HepG2 (cell line): ENCODE data around the gene CCT3. TPM values are rescaled to one million over a fixed set of nuclear protein-coding genes. Genes with fewer than 3 reads are reported as not detected.

ENCODE experiments used
- BHLHE40 ChIP-seq: IDR thresholded peaks from 2 replicates; pipeline ENCODE4 v1.6.1; 2011; ENCODE audit warnings: low read length, improper control_type of control experiment
- CHD4 ChIP-seq: fragments of 200-600 bp; sonication (generic); IDR thresholded peaks from 2 replicates; pipeline ENCODE4 v1.7.0; 2017; ENCODE audit warnings: mild to moderate bottlenecking, low read length, borderline replicate concordance
- CREM ChIP-seq, 2 experiments: sonication (generic) in 1 of 2; formaldehyde crosslinking in 1 of 2; IDR thresholded peaks; 2 replicates each; pipeline versions ENCODE4 v1.4.0 to v1.6.1; 2016 to 2020; ENCODE audit warnings: antibody characterized with exemption in 1 of 2, mild to moderate bottlenecking in 1 of 2, missing genetic modification reagents in 1 of 2
- HNF4A ChIP-seq: sonication (generic); formaldehyde crosslinking; IDR thresholded peaks from 2 replicates; pipeline ENCODE4 v1.4.0; 2020; ENCODE audit warnings: missing genetic modification reagents
- KDM4B ChIP-seq: sonication (generic); formaldehyde crosslinking; IDR thresholded peaks from 2 replicates; pipeline ENCODE4 v1.4.0; 2020; ENCODE audit warnings: missing genetic modification reagents
- REXO4 ChIP-seq: sonication (generic); formaldehyde crosslinking; IDR thresholded peaks from 2 replicates; pipeline ENCODE4 v1.8.0; 2022; ENCODE audit warnings: missing genetic modification reagents, mild to moderate bottlenecking, borderline replicate concordance
- RXRA ChIP-seq: sonication (generic); formaldehyde crosslinking; IDR thresholded peaks from 2 replicates; pipeline ENCODE4 v1.5.1; 2020; ENCODE audit warnings: missing genetic modification reagents
- SSRP1 ChIP-seq: IDR thresholded peaks from 2 replicates; pipeline ENCODE4 v1.6.1; 2016; ENCODE audit warnings: control low read depth
- ZNF121 ChIP-seq: sonication (generic); formaldehyde crosslinking; IDR thresholded peaks from 2 replicates; pipeline ENCODE4 v1.5.0; 2020; ENCODE audit warnings: mild to moderate bottlenecking, missing genetic modification reagents
- ZNF431 ChIP-seq: sonication (generic); formaldehyde crosslinking; IDR thresholded peaks from 2 replicates; pipeline ENCODE4 v1.9.0; 2022; ENCODE audit warnings: missing genetic modification reagents, low read depth, mild to moderate bottlenecking, borderline replicate concordance
- ZNF446 ChIP-seq: sonication (generic); formaldehyde crosslinking; IDR thresholded peaks from 2 replicates; pipeline ENCODE4 v1.5.0; 2020; ENCODE audit warnings: mild to moderate bottlenecking, missing genetic modification reagents
- ZNF501 ChIP-seq: sonication (generic); formaldehyde crosslinking; IDR thresholded peaks from 2 replicates; pipeline ENCODE4 v1.5.1; 2020; ENCODE audit warnings: mild to moderate bottlenecking, moderate library complexity, missing genetic modification reagents
- ZNF747 ChIP-seq: sonication (generic); formaldehyde crosslinking; IDR thresholded peaks from 2 replicates; pipeline ENCODE4 v1.8.1; 2023; ENCODE audit warnings: missing genetic modification reagents, mild to moderate bottlenecking, borderline replicate concordance
- ZNF761 ChIP-seq: sonication (generic); formaldehyde crosslinking; conservative IDR thresholded peaks from 2 replicates; pipeline ENCODE4 v1.4.0; 2020; ENCODE audit warnings: mild to moderate bottlenecking, missing genetic modification reagents
- polyA plus RNA-seq, 8 experiments: library from polyadenylated mRNA; depleted of rRNA in 3 of 8; stranded (reverse) in 7 of 8; unstranded in 1 of 8; fragments of >200 nt; fragmentation: Illumina TruSeq in 4 of 8; extraction: Trizol in 4 of 8; gene quantifications; 2 replicates each; pipeline versions ENCODE4 v1.2.1 to v1.2.3, GENCODE V29; 2011 to 2016; ENCODE audit warnings: low read depth in 4 of 8, missing spikeins in 1 of 8, mixed read lengths in 1 of 8; ENCODE audit not compliant: insufficient read depth in 1 of 8
- total RNA-seq, 5 experiments: library from RNA; depleted of rRNA; stranded (reverse); fragments of >200 nt; fragmentation: Illumina TruSeq; extraction: Trizol; gene quantifications; 2 replicates each; pipeline ENCODE4 v1.2.3, GENCODE V29; 2016; ENCODE audit warnings: low read depth in 1 of 5
- TF ChIP-seq, protein P1 (sequence below): sonication (generic); formaldehyde crosslinking; conservative IDR thresholded peaks from 2 replicates; pipeline ENCODE4 v1.4.0; 2020; ENCODE audit warnings: missing genetic modification reagents
- TF ChIP-seq, protein P2 (sequence below): sonication (generic); formaldehyde crosslinking; IDR thresholded peaks from 2 replicates; pipeline ENCODE4 v1.8.1; 2022; ENCODE audit warnings: low read depth, mild to moderate bottlenecking, missing genetic modification reagents
- TF ChIP-seq, protein P3 (sequence below): IDR thresholded peaks from 2 replicates; pipeline ENCODE4 v1.6.1; 2016
- TF ChIP-seq, protein P4 (sequence below): sonication (generic); formaldehyde crosslinking; IDR thresholded peaks from 2 replicates; pipeline ENCODE4 v1.5.0; 2020; ENCODE audit warnings: missing genetic modification reagents

CCT3 gene
- total and polyA plus RNA-seq, 2 of the 13 experiments (the other 11 are each of a cell fraction or from before 2014, with no cell fraction given) = 319 to 615 TPM

DNA sequence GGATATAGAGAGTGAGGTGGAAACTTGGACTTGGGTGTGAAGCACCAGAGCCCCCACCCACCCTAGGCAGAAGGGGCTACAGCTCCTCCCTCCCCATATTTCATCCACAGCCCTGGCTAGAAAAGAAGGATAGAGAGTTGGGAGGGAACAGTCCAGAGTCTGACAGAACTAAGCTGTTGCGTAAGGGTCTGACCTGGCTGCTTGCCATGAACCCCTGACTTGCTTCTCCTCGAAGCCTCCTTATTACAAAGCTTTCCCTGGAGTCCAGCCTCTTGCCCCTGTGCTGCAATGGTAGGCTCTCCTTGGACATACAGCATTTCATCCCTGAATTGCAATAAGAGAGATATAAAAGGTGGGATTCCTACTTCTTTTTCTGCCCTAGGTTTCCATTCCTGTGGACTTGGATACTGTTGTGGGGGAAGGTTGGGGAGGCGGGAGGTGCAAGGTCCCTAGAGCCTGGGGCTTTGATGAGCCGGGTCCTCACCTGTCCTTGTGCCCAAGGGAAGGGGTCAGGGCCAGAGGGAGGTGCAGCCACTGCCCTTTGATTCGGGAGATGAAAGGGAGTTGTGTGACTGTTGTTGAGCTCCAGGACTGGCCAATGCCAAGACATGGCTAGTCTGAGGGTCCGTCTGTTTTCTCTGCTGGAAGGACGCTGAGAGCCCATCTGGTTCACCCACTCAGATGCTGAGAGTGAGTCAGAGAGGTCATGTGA, 33.6 kb upstream of the CCT3 start (continued):
- peak; percentile 100 for TF ChIP-seq RXRA (CRISPR knock-in tag)
- no peak; the same call in 1 of the 2 replicates for TF ChIP-seq ZNF446
- TF ChIP-seq, protein P1, sequence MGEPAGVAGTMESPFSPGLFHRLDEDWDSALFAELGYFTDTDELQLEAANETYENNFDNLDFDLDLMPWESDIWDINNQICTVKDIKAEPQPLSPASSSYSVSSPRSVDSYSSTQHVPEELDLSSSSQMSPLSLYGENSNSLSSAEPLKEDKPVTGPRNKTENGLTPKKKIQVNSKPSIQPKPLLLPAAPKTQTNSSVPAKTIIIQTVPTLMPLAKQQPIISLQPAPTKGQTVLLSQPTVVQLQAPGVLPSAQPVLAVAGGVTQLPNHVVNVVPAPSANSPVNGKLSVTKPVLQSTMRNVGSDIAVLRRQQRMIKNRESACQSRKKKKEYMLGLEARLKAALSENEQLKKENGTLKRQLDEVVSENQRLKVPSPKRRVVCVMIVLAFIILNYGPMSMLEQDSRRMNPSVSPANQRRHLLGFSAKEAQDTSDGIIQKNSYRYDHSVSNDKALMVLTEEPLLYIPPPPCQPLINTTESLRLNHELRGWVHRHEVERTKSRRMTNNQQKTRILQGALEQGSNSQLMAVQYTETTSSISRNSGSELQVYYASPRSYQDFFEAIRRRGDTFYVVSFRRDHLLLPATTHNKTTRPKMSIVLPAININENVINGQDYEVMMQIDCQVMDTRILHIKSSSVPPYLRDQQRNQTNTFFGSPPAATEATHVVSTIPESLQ = 0 out of 2 replicates have a peak, but pooled peaks have one; percentile 46
- TF ChIP-seq, protein P2, sequence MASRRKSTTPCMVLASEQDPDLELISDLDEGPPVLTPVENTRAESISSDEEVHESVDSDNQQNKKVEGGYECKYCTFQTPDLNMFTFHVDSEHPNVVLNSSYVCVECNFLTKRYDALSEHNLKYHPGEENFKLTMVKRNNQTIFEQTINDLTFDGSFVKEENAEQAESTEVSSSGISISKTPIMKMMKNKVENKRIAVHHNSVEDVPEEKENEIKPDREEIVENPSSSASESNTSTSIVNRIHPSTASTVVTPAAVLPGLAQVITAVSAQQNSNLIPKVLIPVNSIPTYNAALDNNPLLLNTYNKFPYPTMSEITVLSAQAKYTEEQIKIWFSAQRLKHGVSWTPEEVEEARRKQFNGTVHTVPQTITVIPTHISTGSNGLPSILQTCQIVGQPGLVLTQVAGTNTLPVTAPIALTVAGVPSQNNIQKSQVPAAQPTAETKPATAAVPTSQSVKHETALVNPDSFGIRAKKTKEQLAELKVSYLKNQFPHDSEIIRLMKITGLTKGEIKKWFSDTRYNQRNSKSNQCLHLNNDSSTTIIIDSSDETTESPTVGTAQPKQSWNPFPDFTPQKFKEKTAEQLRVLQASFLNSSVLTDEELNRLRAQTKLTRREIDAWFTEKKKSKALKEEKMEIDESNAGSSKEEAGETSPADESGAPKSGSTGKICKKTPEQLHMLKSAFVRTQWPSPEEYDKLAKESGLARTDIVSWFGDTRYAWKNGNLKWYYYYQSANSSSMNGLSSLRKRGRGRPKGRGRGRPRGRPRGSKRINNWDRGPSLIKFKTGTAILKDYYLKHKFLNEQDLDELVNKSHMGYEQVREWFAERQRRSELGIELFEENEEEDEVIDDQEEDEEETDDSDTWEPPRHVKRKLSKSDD (CRISPR knock-in tag) = peak; percentile 53; the same call in 1 of the 2 replicates
- peak; percentile 80; the same call in 1 of the 2 replicates for TF ChIP-seq CHD4
- TF ChIP-seq, protein P3, sequence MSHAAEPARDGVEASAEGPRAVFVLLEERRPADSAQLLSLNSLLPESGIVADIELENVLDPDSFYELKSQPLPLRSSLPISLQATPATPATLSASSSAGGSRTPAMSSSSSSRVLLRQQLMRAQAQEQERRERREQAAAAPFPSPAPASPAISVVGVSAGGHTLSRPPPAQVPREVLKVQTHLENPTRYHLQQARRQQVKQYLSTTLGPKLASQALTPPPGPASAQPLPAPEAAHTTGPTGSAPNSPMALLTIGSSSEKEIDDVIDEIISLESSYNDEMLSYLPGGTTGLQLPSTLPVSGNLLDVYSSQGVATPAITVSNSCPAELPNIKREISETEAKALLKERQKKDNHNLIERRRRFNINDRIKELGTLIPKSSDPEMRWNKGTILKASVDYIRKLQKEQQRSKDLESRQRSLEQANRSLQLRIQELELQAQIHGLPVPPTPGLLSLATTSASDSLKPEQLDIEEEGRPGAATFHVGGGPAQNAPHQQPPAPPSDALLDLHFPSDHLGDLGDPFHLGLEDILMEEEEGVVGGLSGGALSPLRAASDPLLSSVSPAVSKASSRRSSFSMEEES (CRISPR knock-in tag) = peak; percentile 83
- no peak for TF ChIP-seq REXO4 (CRISPR knock-in tag)
- TF ChIP-seq HNF4A (CRISPR knock-in tag) = peak; percentile 99
- TF ChIP-seq, protein P4, sequence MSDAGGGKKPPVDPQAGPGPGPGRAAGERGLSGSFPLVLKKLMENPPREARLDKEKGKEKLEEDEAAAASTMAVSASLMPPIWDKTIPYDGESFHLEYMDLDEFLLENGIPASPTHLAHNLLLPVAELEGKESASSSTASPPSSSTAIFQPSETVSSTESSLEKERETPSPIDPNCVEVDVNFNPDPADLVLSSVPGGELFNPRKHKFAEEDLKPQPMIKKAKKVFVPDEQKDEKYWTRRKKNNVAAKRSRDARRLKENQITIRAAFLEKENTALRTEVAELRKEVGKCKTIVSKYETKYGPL (CRISPR knock-in tag) = peak; percentile 76; the same call in 1 of the 2 replicates
- peak; percentile 9; the same call in 1 of the 2 replicates for TF ChIP-seq SSRP1 (CRISPR knock-in tag)
- TF ChIP-seq CREM (IDR thresholded peaks at IDR 0.05) = peak; percentile 97
- TF ChIP-seq CREM (CRISPR knock-in tag; IDR thresholded peaks at IDR 0.05) = no peak
- no peak for TF ChIP-seq ZNF501 (CRISPR knock-in tag)
- TF ChIP-seq KDM4B (CRISPR knock-in tag) = peak; percentile 77
- TF ChIP-seq BHLHE40 = peak; percentile 78
- peak; percentile 77; the same call in 1 of the 2 replicates for TF ChIP-seq ZNF431 (CRISPR knock-in tag)
- TF ChIP-seq ZNF761 (CRISPR knock-in tag) = 0 out of 2 replicates have a peak, but pooled peaks have one; percentile 38
- peak; percentile 68; the same call in 1 of the 2 replicates for TF ChIP-seq ZNF747 (CRISPR knock-in tag)
- 0 out of 2 replicates have a peak, but pooled peaks have one; percentile 42 for TF ChIP-seq ZNF121 (CRISPR knock-in tag)
